GM12864 (cell line): ENCODE data around the gene PDSS2.
A peak's percentile ranks its signal among the peaks of the same experiment; 100 is the strongest.

Source experiments
- DNase-seq: peaks from one replicate; pipeline ENCODE4 v3.0.0-alpha.2; 2011; ENCODE audit warnings: low read depth
- H3K4me3 ChIP-seq: 2 replicates; pipeline ENCODE4 v1.5.1; 2011; ENCODE audit warnings: mild to moderate bottlenecking, low read depth, low read length, control low read depth
- TF ChIP-seq, protein P1 (sequence below): IDR thresholded peaks from 2 replicates; pipeline ENCODE4 v1.5.1; 2011; ENCODE audit warnings: low read depth, mild to moderate bottlenecking, moderate library complexity, low read length, control low read depth, inconsistent platforms; ENCODE audit errors: missing control alignments

Gene PDSS2

GRCh38 chr6:107116328-107116892, 343.0 kb downstream of the PDSS2 start:
- H3K4me3 ChIP-seq = peak overlapping the region; percentile 67; the same call in 1 of the 2 replicates
- TF ChIP-seq, protein P1, sequence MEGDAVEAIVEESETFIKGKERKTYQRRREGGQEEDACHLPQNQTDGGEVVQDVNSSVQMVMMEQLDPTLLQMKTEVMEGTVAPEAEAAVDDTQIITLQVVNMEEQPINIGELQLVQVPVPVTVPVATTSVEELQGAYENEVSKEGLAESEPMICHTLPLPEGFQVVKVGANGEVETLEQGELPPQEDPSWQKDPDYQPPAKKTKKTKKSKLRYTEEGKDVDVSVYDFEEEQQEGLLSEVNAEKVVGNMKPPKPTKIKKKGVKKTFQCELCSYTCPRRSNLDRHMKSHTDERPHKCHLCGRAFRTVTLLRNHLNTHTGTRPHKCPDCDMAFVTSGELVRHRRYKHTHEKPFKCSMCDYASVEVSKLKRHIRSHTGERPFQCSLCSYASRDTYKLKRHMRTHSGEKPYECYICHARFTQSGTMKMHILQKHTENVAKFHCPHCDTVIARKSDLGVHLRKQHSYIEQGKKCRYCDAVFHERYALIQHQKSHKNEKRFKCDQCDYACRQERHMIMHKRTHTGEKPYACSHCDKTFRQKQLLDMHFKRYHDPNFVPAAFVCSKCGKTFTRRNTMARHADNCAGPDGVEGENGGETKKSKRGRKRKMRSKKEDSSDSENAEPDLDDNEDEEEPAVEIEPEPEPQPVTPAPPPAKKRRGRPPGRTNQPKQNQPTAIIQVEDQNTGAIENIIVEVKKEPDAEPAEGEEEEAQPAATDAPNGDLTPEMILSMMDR = peak; percentile 18
- DNase-seq = no peak

GRCh38 chr6:107115695-107116327, 343.6 kb downstream of the PDSS2 start:
- peak overlapping the region; percentile 67 for H3K4me3 ChIP-seq
- TF ChIP-seq, protein P1 = no peak
- DNase-seq = no peak

DNA sequence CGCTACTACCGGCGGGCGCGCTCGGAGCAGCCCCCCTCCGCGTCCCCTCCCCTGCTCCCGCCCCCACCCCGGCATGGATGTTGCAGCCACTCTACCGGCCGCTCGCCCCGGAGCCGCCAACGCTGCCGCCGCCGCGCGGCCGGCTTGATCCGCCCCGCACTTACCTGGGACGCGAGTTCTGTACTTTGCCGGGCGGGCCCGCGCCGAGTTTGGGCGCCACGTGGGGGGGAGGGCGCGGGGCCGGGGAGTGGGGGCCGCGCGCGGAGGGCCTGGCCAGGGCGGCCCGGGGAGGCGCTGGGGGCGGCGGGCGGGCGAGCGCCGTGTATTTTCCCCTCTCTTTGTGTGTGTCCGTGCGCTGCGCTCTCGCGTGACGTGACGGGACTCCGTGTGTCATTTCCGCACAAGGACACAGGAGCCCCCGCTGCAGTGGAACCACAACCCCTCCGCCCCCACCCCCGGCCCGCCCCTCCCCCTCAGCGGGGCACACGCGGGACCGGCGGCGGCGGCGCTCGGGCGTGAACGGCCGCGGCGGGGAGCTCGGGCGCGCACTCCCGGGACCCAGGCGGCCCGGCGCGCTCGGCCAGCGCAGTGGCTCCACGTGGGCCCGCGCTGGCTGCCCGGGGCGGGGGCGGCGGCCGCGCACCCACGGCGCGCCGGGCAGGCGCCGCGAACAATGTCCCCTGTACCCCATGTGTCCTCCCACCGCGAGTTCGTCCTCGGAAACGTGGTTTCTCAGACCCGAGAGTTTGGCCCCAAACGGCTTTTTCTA, 344.3 kb downstream of the PDSS2 start, which contains the start of gene BEND3:
TSS of gene BEND3 (minus strand) at position 590 of the 769 bp plus-strand sequence. CDS start 16,230 bp downstream, outside the sequence.
- H3K4me3 ChIP-seq = peak within 1 kb of the TSS; percentile 67
- DNase-seq = no peak
- TF ChIP-seq, protein P1 = no peak

GRCh38 chr6:107114213-107114925, 345.0 kb downstream of the PDSS2 start:
- TF ChIP-seq, protein P1 = peak; percentile 73
- DNase-seq = no peak
- peak overlapping the region; percentile 67 for H3K4me3 ChIP-seq

DNA sequence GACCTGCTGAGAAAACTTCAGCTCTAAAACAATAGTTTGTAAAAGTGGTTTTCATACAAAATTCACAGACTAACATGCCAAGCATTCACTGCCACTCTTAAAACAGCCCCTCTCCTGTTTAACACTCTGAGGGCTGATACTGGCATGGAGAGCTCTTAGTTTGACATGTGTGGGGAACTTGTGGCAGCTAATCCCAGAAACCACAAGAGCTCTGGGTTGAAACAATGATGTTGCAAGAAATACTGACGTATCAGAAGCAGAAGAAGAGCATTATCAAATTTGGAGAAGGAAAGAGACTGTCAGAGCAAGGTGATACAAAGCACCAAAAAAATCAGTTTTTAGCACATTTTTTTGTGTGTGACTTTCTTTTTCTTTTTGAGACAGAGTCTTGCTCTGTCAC, 349.2 kb downstream of the PDSS2 start:
- DNase-seq = no peak
- TF ChIP-seq, protein P1 = no peak
- H3K4me3 ChIP-seq = no peak overlapping the region

DNA sequence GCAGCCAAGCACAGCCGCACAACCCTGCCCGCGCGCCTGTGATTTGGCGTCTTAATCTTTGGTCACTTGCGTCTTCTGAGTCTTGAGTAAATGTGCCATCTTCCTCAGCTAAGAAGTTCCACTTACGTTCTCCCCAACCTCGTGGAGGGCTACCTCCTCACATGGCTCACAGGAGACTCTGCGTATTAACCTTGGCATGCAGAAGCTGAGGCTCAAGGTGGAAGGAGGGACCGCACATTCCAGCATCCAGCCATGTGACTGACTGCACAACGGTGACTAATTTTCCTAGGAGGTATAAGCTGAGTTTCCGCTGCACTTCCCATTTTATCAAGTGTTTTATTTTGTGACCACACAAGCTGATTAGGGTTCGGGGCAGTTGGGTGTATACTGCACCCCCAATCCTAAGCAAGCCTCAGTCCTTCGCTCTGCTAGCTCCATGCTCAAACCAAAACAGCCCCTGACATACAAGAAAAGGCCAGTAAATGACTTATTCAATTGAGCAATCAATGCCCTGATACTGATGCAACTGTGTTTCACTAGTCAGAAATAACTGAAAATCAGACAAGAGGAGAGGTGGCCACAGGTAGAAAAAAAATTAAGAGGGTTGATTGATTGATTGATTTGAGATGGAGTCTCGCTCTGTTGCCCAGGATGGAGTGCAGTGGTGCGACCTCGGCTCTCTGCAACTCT, 351.0 kb downstream of the PDSS2 start:
- DNase-seq = no peak

More for the DNA sequence above, 351.0 kb downstream of the PDSS2 start:
- no peak overlapping the region for H3K4me3 ChIP-seq
- TF ChIP-seq, protein P1 = no peak
